ENCODE measurements around the gene VAC14. TPM values are rescaled to one million over a fixed set of nuclear protein-coding genes. Genes with fewer than 3 reads are reported as not detected.
A peak's percentile ranks its signal among the peaks of the same experiment; 100 is the strongest.

Gene VAC14
- total and polyA plus RNA-seq, 2 experiments from 2014 or later: 27.1 to 32.4 TPM

DNA sequence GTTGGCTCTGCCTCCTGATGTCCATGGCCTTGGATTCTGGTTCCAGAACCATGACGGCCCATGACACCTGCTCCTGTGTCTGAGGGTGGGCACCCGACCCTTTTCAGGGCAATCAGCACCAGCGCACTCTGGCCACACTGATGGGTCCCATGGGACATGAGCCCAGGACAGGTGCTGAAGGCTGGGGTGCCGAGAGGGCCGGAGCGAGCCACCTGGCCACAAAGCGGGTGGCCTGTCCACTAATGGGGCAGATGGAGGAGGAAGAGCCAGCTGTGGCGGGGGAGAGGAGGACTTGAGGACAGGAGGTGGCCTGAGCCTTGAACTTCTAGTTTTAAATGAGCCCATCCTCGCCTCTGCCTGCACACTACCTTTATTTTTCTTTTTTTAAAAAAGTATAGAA is 83.9 kb downstream of the VAC14 start:
- H2AFZ ChIP-seq: no peak overlapping the region
- no peak overlapping the region for H3K4me2 ChIP-seq (ENCODE audit: unreplicated experiment)
- no peaks in the 10 kb centered on the region for H3K27me3 ChIP-seq (replicated peaks; ENCODE audit: insufficient read depth)
- peaks cover 8% of the 10 kb centered on the region; the same call in 1 of the 2 replicates for H3F3A ChIP-seq (ENCODE audit: insufficient read depth)
- H3K36me3 ChIP-seq (ENCODE audit: low read depth): no peaks in the 10 kb centered on the region
- WGBS, 2 experiments (ENCODE audit: low coverage in 1 of 2, low lambda C conversion rate in 2 of 2, missing lambda C conversion rate in 2 of 2): 94 to 97% methylated on average over 9 of the region's 9 CpGs
- H3K27ac ChIP-seq: no peak overlapping the region
- TF ChIP-seq EZH2 (IDR thresholded peaks at IDR 0.05; ENCODE audit: insufficient read depth, poor library complexity, severe bottlenecking) (no peak), EZH2phosphoT487 (IDR thresholded peaks at IDR 0.05; ENCODE audit: insufficient read depth, low read depth) (no peak)
- no peaks in the 10 kb centered on the region for H4K20me1 ChIP-seq (ENCODE audit: insufficient read depth)
- peaks cover 26% of the 10 kb centered on the region for H3K4me1 ChIP-seq (ENCODE audit: insufficient read depth)
- no peak for DNase-seq
- no peak overlapping the region for H3K9ac ChIP-seq
- H3K4me3 ChIP-seq: no peak overlapping the region
- H3K9me2 ChIP-seq (ENCODE audit: insufficient read depth): no peaks in the 10 kb centered on the region
- in situ Hi-C loops (cut with MboI): no loop called here
- H3K79me2 ChIP-seq (ENCODE audit: insufficient read depth): no peaks in the 10 kb centered on the region
- H3K9me3 ChIP-seq (ENCODE audit: low read depth): no peaks in the 10 kb centered on the region

DNA sequence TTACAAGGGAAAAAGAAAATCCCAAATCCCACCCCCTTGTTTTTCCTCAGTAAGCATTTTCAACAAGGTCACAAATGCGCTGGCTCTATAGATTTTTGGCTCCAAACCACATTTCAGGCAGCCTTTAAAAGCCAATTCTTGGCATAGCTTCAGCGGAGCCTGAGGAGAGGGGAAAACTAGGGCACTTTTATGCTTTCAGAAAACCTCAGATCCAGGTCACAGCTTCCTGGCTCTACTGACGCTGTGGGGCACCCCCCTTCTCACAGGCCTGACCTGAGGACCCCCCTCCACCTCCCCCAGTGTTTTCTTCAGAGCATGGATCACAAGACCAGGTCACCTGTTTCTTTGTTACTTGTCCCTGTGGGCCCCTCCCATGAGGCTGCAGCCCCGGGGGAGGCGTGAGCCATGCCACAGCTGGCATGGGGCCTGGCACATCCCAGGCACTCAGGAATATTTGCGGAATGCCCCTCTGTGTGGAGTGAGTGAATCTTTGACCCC is 85.0 kb downstream of the VAC14 start:
- Histone ChIP-seq H3K9me2 (ENCODE audit: insufficient read depth) (no peaks in the 10 kb centered on the region), H3K79me2 (ENCODE audit: insufficient read depth) (no peaks in the 10 kb centered on the region), H3K4me3 (peak overlapping the region; percentile 27; the same call in 1 of the 2 replicates), H3K9me3 (ENCODE audit: low read depth) (no peaks in the 10 kb centered on the region), H2AFZ (no peak overlapping the region), H4K20me1 (ENCODE audit: insufficient read depth) (no peaks in the 10 kb centered on the region), H3K4me1 (ENCODE audit: insufficient read depth) (peaks cover 26% of the 10 kb centered on the region), H3K4me2 (ENCODE audit: unreplicated experiment) (peak overlapping the region; percentile 30), H3K27me3 (replicated peaks; ENCODE audit: insufficient read depth) (no peaks in the 10 kb centered on the region), H3K27ac (peak overlapping the region; percentile 93), H3K36me3 (ENCODE audit: low read depth) (no peaks in the 10 kb centered on the region), H3F3A (ENCODE audit: insufficient read depth) (peaks cover 8% of the 10 kb centered on the region; the same call in 1 of the 2 replicates), H3K9ac (peak overlapping the region; percentile 82)
- peak; percentile 21 for DNase-seq
- WGBS, 2 experiments (ENCODE audit: low coverage in 1 of 2, low lambda C conversion rate in 2 of 2, missing lambda C conversion rate in 2 of 2): 72 to 84% methylated on average over 6 of the region's 6 CpGs
- in situ Hi-C loops (cut with MboI): no loop called here
- TF ChIP-seq EZH2phosphoT487 (IDR thresholded peaks at IDR 0.05; ENCODE audit: insufficient read depth, low read depth) (no peak), EZH2 (IDR thresholded peaks at IDR 0.05; ENCODE audit: insufficient read depth, poor library complexity, severe bottlenecking) (no peak)

- peaks cover 8% of the 10 kb centered on the region; the same call in 1 of the 2 replicates for H3F3A ChIP-seq (ENCODE audit: insufficient read depth)
- H3K36me3 ChIP-seq (ENCODE audit: low read depth): no peaks in the 10 kb centered on the region
- H3K9me2 ChIP-seq (ENCODE audit: insufficient read depth): no peaks in the 10 kb centered on the region
- in situ Hi-C loops (cut with MboI): no loop called here
- H3K4me3 ChIP-seq: peak overlapping the region; percentile 27; the same call in 1 of the 2 replicates
- no peak overlapping the region for H2AFZ ChIP-seq
- no peaks in the 10 kb centered on the region for H3K27me3 ChIP-seq (replicated peaks; ENCODE audit: insufficient read depth)
- H3K79me2 ChIP-seq (ENCODE audit: insufficient read depth): no peaks in the 10 kb centered on the region
- peak overlapping the region; percentile 93 for H3K27ac ChIP-seq
- no peaks in the 10 kb centered on the region for H4K20me1 ChIP-seq (ENCODE audit: insufficient read depth)
- H3K9ac ChIP-seq: peak overlapping the region; percentile 82
- DNase-seq: peak; percentile 100
- H3K9me3 ChIP-seq (ENCODE audit: low read depth): no peaks in the 10 kb centered on the region
- H3K4me1 ChIP-seq (ENCODE audit: insufficient read depth): peaks cover 26% of the 10 kb centered on the region
- 25 to 27% methylated on average over 21 to 23 of the region's 23 CpGs for WGBS, 2 experiments (ENCODE audit: low coverage in 1 of 2, low lambda C conversion rate in 2 of 2, missing lambda C conversion rate in 2 of 2)
- no peak for TF ChIP-seq EZH2phosphoT487 (IDR thresholded peaks at IDR 0.05; ENCODE audit: insufficient read depth, low read depth)
- TF ChIP-seq EZH2 (IDR thresholded peaks at IDR 0.05; ENCODE audit: insufficient read depth, poor library complexity, severe bottlenecking): no peak
- H3K4me2 ChIP-seq (ENCODE audit: unreplicated experiment): peak overlapping the region; percentile 44
Measured at GRCh38 chr16:70715055-70715858, 85.7 kb downstream of the VAC14 start.

GRCh38 chr16:70714581-70715054 is 86.3 kb downstream of the VAC14 start:
- peak overlapping the region; percentile 82 for H3K9ac ChIP-seq
- DNase-seq: no peak
- H3K27ac ChIP-seq: peak overlapping the region; percentile 93
- no peaks in the 10 kb centered on the region for H3K79me2 ChIP-seq (ENCODE audit: insufficient read depth)
- peaks cover 8% of the 10 kb centered on the region; the same call in 1 of the 2 replicates for H3F3A ChIP-seq (ENCODE audit: insufficient read depth)
- H3K4me2 ChIP-seq (ENCODE audit: unreplicated experiment): peak overlapping the region; percentile 44
- no peaks in the 10 kb centered on the region for H3K9me3 ChIP-seq (ENCODE audit: low read depth)
- H2AFZ ChIP-seq: no peak overlapping the region
- TF ChIP-seq EZH2 (IDR thresholded peaks at IDR 0.05; ENCODE audit: insufficient read depth, poor library complexity, severe bottlenecking): no peak
- no peak for TF ChIP-seq EZH2phosphoT487 (IDR thresholded peaks at IDR 0.05; ENCODE audit: insufficient read depth, low read depth)
- H4K20me1 ChIP-seq (ENCODE audit: insufficient read depth): no peaks in the 10 kb centered on the region
- peaks cover 26% of the 10 kb centered on the region for H3K4me1 ChIP-seq (ENCODE audit: insufficient read depth)
- H3K36me3 ChIP-seq (ENCODE audit: low read depth): no peaks in the 10 kb centered on the region
- no peaks in the 10 kb centered on the region for H3K27me3 ChIP-seq (replicated peaks; ENCODE audit: insufficient read depth)
- no peaks in the 10 kb centered on the region for H3K9me2 ChIP-seq (ENCODE audit: insufficient read depth)
- in situ Hi-C loops (cut with MboI): no loop called here
- 76 to 82% methylated on average over 10 of the region's 10 CpGs for WGBS, 2 experiments (ENCODE audit: low coverage in 1 of 2, low lambda C conversion rate in 2 of 2, missing lambda C conversion rate in 2 of 2)
- H3K4me3 ChIP-seq: no peak overlapping the region

Data from GM23248 (cell line).